AG09309 (cell line): ENCODE data around the gene TREX2.

Experiments
- DNase-seq: peaks from one replicate; pipeline ENCODE4 v3.0.0-alpha.2; 2010; ENCODE audit warnings: low read depth
- H3K4me3 ChIP-seq: 2 replicates; pipeline ENCODE4 v1.5.1; 2011; ENCODE audit warnings: mild to moderate bottlenecking, low read depth, low read length, moderate library complexity; ENCODE audit not compliant: control insufficient read depth
- TF ChIP-seq, protein P1 (sequence below): IDR thresholded peaks from 2 replicates; pipeline ENCODE4 v1.5.1; 2011; ENCODE audit warnings: mild to moderate bottlenecking, low read depth, low read length, inconsistent platforms; ENCODE audit not compliant: insufficient read depth, control insufficient read depth; ENCODE audit errors: missing control alignments

TREX2 gene

DNA sequence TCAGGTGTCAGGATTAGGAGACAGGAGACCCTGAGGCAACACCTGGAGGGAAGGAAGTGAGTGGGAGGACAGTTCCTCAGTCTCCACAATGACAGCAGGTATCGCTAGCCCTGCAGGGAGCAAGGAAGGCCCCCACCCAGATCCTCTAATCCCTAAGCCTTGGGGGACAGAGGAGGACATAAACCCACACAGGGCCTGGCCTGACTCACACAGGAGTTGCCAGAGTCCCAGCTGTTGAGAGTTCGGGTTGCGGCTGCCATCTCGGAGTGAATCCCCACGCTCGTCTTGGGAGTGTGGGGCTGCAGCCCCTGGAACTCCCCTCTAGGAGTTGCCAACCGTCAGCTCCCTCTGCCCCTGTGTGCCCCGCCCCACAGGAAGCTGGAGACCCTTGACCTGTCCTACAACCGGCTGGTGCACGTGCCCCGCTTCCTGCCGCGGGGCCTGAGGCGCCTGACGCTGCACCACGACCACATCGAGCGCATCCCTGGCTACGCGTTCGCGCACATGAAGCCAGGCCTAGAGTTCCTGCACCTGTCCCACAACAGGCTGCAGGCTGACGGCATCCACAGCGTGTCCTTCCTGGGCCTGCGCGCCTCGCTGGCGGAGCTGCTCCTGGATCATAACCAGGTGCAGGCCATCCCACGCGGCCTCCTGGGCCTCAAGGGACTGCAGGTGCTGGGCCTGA, 39.7 kb upstream of the TREX2 start:
- TF ChIP-seq, protein P1, sequence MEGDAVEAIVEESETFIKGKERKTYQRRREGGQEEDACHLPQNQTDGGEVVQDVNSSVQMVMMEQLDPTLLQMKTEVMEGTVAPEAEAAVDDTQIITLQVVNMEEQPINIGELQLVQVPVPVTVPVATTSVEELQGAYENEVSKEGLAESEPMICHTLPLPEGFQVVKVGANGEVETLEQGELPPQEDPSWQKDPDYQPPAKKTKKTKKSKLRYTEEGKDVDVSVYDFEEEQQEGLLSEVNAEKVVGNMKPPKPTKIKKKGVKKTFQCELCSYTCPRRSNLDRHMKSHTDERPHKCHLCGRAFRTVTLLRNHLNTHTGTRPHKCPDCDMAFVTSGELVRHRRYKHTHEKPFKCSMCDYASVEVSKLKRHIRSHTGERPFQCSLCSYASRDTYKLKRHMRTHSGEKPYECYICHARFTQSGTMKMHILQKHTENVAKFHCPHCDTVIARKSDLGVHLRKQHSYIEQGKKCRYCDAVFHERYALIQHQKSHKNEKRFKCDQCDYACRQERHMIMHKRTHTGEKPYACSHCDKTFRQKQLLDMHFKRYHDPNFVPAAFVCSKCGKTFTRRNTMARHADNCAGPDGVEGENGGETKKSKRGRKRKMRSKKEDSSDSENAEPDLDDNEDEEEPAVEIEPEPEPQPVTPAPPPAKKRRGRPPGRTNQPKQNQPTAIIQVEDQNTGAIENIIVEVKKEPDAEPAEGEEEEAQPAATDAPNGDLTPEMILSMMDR, result no peak
- H3K4me3 ChIP-seq, result no peak overlapping the region
- no peak for DNase-seq

DNA sequence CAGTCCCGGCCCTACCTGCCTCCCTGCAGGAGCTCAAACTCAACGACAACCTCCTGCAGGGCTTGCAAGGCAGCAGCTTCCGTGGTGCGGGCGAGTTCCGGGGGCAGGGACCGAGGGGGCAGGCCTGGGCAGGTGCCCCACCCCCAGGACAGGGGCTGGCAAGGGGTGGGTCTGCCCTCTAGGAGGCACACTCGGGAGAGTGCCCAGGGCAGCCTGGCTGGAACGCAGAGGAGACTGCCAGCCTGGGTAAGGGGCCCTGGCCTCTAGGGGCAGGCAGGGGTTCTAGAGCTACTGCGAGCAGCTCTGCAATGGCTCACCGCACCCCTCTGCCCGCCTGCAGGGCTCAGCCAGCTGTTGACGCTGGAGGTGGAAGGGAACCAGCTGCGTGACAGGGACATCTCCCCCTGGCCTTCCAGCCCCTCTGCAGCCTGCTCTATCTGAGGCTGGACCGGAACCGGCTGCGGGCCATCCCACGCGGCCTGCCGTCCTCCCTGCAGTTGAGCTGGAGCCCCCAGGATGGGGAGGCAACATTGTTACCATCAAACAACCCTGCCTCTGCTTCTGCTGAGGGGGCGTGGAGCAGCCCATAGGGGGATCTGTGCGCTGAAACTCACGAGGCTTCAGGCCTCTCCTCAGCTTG, 36.6 kb upstream of the TREX2 start:
- TF ChIP-seq, protein P1, result no peak
- H3K4me3 ChIP-seq, result no peak overlapping the region

DNA sequence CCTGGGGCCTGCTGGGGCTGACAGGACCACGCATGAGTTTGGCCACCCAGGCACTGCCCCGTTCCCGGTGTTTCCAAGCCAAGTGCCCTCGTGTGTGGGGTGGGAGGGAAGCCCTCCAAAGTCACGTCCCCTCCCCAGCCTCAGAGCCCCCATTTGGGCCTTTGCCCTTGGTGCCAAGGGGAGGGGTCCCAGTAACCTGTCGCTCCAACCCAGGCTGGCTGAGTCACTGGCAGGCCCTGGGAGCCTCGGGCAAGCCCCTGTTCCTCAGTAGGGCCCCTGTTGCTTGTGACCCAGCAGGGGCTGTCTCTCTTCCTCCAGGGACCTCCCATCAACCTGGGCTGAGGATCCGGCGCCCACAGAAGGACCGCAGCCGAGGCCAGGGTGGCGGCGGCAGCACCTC, 35.2 kb upstream of the TREX2 start:
- no peak overlapping the region for H3K4me3 ChIP-seq
- TF ChIP-seq, protein P1, result no peak
- no peak for DNase-seq

More for the DNA sequence above, 36.6 kb upstream of the TREX2 start:
- no peak for DNase-seq

DNA sequence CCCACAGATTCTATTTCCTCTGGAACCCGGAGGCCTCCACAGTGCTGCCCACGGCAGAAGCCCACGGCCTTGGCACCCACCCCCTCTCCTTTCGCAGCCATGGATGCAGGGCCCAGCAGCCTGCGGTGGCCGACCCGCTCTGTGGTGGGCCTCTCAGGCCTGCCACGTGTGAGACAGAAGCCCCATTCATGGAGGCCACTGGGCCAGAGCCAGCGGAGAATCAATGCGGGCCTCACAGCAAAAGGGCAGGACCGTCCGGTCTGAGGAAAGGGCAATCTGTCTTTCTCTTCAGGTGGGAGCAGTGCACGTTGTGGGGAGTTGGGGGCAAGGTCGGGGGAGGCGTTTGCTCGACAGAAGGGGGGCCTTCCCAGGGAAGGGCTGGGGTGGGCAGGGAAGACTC, 32.9 kb upstream of the TREX2 start:
- H3K4me3 ChIP-seq, result no peak overlapping the region
- TF ChIP-seq, protein P1, result no peak
- no peak for DNase-seq

DNA sequence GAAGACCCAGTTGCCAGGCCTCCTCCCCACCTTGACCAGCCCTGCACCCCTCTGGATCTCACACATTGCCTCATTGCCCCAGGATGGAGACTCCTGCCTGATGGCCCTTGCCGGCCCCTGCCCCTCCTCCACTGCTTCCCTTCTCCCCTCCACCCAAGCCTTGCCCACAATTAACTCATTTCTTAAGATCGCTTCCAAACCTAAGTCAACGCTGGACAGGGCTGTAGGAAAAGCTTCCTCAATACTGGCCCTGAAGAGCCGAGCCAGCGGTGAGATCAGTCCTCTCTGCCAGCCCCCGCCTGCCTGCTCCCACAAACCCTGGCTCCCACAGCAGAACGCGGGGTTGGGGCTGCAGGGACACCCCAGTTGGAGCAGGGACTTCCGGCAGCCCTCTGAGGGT, 32.0 kb upstream of the TREX2 start:
- TF ChIP-seq, protein P1, result no peak
- H3K4me3 ChIP-seq, result no peak overlapping the region
- DNase-seq, result no peak

DNA sequence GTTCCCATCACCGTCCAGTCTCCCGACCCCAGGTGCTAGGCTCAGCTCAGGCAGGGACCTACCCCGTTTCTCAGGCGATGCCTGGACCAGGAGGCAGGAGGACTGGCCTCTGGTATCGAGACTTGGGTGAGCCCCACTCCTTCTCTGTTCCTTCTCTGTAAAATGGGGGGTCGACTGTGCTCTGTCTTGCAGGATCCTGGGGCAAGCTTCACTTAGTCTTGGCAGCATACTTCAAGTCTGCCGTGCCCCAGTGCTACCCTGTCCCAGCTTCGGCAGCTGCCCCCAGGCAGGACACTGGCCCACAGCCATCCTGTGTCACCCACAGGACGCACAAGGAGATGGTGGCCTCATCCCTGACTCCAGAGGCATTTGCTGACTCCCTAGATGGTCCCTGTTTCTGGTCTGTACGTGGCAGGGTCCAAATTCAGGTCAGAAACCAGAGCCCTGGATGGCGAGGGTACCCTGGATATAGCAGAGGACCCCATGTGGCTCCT, 31.6 kb upstream of the TREX2 start:
- DNase-seq, result no peak
- TF ChIP-seq, protein P1, result no peak
- no peak overlapping the region for H3K4me3 ChIP-seq
